Amniotic epithelial cell (primary cell): Measurements from ENCODE around the gene STARD13.

Experiments used
- DNase-seq: peaks from one replicate; pipeline ENCODE4 v3.0.0-alpha.2; 2010; ENCODE audit warnings: low read depth

The STARD13 gene

DNA sequence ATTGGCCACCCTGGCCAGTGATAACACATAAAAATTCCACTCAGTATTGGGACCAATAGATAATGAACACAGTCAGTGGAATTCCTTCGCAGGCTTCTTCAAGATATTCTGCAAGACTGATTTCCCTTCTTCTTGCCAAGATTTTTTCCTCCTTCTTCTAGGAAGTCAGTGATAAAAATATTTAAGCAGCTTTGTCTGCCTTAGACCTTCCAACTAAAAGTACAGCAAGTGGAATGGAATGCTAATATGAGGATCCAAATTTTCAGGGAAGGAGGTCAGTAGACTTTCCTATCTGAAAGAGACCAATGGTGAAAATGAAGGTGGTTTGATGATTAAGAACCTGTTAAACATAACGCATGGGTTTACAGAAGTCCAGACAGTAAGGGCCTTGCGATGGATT lies 9.6 kb downstream of the STARD13 start:
- peak; percentile 60 for DNase-seq

DNA sequence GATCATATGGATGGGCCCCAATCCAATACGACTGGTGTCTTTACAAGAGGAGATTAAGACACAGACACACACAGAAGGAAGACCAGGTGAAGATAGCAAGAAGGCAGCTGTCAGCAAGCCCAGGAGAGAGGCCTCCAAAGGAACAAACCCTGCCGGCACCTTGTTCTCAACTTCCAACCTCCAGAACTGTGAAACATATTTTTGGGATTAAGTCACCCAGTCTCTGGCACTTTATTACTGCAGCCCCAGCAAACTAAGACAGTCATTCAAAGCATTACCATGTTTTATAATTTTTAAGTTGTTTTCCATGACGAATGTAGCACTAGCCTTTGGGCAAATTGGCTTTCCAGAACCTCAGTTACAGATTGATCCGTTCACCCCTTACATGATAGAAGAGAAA lies 11.3 kb downstream of the STARD13 start:
- DNase-seq = no peak

DNA sequence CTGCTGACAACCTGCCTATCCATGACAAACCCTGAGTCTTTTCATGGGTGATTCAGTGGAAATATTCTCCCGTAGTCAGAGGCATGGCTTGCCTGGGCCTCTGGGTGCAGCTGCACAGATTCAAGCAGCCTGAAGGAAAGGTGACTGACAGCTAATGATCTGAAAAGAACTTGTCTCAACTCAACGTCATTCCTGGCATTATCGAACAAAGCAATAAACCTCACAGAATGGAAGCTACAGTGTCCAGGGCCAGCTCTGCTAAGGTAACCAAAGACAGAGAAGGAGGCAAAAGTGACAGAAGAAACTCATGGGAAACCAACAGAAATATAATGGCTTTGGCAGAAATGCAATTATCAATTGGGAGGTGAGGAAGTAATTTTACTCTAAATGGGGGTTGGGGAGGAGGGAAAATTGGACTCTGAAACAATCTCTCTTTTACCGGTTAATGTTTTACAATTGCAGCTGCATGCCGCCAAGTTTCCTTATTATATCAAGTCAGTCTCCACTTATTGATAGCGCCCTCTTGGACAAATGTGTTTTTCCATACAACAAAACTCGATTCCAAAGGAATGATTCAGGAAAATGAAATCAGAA lies 12.9 kb downstream of the STARD13 start:
- no peak for DNase-seq

DNA sequence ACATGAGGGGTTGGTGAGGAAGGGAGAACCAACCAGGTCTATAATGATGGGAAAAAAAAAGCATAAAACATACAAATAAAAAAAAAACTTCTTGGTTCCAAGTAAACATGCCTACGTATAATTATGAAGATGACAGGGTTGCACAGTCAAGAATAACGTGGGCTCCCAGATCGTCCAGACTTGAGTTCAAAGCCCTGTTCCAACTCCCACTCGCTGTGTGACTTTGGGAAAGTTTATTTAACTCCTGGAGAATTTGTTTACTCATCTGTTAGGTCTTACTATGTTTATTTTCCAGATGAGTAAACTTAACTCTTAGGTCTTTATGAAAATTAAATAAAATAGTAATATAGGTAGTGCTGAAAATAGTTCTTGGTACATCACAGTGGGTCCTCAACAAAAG lies 13.8 kb downstream of the STARD13 start:
- no peak for DNase-seq

DNA sequence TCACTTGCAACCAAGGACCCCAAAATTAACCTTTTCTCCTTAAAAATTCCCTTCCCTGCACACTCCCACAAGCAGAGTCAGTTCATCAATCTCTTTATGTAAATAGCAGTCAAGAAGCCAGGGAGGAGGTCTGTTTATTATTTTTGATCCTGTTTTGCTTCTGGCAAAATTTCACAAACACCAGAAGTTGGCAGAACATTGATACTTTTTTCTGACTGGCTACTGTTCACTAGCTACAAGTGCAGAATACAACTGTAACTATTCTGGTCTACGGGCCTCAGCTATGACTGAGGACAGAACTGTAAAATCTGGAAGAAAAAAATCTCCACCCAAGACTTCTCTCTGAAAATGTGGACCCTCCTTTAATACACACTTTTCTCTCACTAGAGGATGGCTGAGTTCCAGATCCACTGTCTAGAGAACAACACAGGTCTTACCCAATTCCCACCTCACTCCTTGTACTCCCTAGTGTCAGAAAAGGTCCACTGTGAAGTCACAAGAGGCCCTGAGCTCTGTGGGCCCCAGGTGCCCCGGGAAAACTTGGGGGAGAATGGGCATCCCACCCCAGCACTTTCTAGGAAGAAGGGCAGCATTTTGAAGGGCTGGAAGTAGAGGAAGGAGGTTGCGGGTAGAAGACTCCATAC lies 14.5 kb downstream of the STARD13 start:
- DNase-seq = no peak

DNA sequence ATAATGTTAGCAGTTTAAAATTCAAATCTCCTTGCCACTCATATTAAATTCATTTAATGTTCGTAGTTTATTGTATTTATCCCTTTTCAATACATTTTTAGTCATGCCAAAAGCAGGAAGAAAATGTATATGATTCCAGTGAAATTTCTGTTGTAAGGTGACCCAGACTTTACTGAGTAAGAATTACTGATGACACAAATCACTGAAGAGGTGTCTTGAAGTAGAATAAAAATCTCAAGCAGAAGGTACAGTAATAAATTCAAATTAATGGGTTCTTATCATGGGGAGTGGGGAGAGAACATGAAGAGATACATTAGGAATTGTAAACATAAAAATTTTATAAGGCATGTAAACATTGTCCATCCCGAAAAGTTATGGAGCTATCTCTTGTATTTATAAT lies 19.9 kb downstream of the STARD13 start:
- DNase-seq = no peak

DNA sequence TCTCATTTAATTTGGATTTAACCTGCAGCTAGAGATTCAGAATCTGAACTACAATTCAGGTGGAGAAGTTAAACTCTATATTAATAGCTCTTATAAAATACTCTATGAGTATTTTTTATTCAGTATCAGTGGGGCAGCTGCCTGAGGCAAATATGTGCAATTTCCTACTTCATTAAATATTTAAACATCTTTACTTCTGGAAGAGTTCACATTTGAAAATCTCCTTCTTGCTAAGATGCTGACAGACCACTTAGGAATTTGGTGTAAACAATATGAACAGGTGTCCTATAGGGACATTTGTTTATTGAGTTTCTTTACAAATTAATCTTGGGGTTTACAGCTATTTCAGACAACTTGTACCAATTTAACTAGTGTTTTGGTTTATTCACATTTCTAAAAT lies 20.4 kb downstream of the STARD13 start:
- no peak for DNase-seq

DNA sequence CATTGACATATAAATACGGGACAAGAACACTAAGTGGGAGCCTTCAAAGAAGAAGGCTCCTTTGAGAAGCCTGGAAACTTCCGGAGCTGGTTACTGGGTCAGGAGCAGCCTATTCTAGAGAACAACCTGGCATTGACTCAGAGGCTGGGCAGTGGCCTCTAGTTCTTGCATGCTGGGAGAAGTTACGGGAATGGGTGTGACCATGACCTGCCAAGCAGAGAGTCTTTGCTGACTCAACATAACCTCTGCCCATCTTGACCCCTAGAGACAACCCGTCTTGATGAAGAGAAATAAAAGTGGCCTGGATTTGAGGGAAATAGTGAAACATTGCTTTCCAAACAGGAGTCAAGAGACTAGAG lies 21.0 kb downstream of the STARD13 start:
- no peak for DNase-seq

DNA sequence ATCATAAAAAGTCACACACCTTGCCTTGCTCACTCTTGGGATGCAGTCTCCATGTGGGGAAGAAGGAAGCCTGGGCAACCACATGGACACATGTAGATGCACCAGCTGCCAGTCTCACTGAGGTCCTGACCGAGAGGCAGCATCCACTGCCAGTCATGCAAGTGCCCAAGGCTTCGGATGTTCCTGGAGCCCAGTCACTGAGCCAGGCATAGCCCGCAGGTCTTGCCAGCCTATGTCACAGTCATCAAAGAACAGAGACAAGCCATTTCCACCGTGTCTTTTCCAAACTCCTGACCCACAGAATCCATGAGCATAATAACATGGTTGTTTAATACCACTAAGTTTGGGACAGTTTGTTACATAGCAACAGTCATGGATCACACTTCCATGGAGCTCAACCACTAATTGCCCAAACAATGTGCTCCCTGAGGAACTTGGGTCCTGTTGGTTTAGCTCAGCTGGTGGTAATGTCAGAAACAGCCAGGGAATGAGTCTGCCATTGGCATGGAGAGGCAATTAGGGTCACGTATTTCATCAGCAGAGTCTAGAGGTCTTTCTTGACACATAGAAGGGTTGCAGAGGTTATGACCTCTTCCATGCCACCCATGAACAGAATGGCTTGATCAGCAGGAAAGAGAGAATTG lies 21.5 kb downstream of the STARD13 start:
- no peak for DNase-seq

DNA sequence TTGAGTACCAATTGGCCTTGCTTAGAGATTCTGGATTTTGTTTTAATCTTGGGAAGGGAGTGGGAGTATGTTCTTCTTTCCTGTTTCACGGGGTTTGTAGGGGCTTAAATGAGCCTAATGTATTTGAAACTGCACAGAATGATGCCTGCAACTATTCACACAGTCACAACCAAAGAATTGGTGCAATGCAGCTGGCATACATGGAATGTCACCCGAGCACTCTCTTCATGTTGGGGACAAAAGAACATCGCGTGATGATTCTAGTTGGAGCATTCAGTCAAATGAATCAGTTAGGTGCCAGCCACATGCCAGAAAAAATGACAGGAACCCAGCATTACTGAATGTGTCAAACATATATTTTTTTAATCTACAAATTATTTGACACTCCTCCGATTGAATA lies 22.1 kb downstream of the STARD13 start:
- DNase-seq = no peak

DNA sequence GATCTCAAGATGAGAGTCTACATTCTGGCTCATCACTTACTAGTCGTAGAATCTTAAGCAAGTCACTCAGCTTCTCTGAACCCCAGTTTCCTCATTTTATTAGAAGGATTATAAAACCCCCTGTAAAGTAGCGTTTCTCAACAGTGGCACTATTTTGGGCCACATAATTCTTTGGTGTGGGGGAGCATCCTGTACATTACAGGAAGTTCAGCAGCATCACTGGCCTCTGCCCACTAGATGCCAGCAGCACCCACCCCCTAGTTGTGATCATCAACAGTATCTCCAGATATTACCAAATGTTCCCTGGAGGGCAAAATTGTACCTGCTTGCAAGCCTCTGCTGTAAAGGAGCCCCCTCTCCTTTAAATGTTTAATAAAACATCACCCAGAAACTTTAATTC lies 22.6 kb downstream of the STARD13 start:
- no peak for DNase-seq

DNA sequence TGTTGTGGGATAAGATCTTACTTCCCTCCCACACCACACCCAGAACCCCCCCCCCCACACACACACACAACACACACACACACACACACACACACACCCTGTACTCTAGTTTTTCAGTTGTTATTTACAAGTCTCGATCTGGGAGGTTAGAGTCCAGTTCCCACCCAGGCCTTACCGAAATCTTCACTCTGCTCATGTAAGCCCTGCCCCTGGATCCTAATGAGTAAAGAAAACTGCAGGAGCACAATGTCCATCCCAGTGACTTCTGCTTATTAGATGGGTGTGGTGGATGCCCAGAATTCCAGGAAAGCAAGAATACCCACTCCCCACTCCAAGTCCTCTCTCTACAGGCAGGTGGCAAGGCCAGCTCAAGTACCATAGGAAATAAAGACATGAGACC lies 23.0 kb downstream of the STARD13 start:
- no peak for DNase-seq

DNA sequence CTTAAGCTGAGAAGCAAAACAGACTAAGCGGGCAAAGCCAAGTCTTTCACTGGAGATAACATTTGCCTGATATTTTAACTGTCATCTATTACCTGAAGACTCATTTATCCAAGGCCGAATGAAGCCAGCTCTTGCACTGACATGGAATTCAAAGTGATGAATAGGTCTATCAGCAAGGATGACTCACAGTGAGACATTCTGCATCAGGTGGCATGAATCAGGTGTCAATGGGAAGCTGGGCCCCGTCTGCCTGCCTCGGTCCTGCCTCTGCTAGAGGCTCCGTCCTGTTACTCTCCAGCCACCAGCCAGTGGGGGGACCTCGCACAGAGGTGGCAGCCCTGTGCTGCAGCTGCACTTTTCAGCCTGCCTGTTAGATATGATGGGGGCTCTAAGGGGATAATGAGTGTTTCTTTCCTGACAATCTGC lies 23.5 kb downstream of the STARD13 start:
- peak; percentile 80 for DNase-seq

DNA sequence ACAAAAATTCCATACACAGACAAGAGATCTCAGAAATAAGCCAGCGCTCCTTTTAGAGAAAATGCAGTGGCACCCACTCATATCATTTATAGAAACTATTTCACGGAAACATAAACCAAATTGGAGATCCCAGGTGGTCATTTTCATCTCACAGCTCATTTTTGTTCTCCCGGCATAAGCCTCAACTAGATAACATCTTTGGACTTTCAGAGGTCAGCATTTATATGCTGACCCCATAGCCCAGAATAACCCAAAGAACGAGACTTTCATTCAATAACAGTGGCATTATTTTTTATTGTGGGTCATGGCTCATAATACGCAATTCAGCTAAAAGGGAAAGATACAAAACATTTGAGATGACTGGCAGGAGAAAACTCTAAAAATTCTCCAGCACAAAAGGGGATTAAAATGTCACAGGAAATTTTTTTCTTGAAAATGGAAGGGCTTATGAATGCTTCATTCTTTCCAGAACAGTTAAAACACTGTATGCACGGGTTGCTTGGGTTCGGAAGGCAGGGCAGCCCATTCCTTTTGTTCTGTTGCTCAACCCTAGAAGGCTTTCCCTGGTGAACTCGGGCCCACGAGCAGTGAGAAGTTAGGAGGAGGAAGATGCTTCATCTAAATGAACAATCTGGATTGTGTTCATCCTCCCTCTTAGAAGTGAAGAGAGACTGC lies 24.0 kb downstream of the STARD13 start:
- DNase-seq = peak; percentile 77

DNA sequence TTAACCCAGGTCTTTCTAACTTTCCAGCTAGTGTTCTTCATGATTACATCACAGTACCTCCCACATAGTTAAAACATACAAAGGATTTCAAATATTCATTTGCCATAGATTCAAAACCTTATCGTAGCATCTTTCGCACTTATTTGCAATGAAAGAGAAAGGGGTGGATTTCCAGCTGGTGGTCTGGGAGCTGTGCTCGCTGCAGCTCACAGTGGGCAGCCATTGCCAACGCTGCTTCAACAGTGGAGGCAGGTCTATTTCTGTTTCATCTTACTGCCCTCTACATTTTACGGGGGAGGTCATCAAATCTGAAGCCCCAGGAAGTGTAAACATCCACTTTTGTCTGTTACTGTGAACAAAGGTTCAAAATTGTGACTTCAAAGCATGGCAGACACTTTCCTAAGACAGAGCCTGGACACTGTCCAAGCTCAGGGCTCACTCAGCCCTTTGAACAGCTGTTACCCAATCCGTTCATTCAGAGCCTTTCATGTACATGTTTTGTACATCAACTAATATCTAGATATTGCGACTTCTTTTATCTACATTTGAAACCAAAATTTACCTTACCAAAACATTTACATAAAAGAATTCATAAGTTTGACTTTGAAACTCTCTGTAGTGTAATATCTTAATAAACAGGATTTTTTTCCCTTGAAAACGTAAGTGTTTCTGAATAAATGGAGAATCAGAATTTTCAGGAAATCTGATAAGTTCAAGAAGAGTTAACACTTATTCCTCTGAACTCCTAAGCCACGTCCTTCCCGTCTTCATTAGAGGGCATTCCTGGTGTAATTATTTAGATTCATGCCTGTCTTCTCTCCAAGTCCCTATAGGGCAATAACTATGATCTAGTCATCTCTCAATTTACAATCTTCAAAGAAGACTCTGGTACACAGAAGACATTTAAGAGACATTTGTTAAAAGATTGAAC lies 25.1 kb downstream of the STARD13 start:
- peak; percentile 68 for DNase-seq

DNA sequence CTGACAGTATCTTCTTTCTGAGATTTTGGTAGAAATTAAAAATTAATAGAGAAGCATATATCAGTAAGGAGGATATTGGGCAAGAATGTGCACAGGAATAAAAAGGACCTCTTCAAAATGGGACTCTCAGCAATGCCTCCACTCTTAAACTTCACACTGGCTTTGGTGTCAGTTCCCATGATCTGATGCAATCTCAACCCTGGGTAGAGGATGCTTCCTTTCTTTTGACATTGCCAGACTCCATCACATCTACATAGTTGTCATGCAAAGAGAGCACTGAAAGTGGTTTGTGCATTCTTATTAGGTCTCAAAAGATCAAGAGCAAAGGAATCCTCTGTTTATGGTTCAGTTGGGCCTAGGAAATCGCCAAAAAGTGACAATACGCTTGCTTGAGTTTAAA lies 26.3 kb downstream of the STARD13 start:
- DNase-seq = no peak

DNA sequence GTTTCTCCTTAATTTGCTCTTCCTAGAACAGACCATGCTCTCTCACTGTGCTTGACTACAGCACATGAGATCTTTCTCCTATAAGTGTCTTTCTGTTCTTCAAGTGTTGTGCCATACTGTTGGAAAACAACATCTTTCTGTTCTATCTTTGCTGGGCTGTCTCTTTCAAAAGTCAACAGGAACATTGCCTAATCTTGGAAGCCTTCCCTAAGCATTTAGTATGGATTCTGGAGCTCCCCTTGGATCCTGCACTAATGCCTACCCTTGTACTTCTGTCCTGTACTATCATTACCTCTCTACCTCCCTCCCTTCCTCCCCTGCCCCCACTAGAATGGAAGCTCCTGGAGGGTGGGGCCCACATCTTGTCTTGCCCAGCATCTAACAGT lies 26.8 kb downstream of the STARD13 start:
- DNase-seq = peak; percentile 87

DNA sequence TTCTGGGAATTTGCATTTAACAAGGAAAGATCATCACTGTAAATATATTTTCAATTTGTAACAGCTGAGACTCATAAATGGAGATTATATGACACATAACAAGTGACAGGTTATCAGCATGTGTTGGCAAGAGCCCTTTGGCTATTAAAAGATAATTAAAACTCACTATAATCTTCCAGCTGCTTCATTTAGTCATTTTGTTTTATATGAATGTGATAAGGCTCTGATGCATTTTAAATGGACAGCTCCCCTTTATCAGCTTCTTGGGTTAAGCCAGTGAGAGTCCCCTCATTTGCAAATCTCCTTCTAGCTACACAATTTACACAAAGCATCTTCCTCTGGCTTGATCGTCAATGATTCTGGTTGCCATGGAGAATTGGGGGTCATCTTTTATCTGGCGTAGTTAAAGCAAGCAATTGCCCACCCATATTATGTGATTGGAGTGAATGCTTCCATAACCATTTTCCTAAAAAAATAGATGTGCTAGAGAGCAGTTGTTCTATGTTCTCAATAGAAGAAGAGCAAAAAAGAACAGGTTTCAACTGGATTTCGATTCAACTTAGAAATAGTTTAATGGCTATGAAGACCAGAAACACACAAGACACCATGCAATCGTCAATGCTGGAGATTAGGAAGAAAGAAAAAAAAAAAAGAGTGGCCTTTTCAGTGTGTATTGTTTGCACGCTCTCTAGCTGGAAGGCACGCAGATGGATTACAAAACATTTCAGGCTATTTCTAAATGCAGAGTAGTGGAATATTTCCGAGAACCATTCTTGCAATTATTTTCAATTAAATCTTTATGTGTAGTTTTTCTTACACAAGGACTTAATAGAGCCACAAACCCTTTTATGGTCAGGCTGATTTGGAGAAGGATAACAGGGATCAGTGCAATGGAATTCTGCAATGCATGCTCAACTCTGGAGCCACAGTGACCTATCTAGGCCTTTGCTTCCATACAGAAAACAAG lies 27.4 kb downstream of the STARD13 start:
- DNase-seq = no peak

DNA sequence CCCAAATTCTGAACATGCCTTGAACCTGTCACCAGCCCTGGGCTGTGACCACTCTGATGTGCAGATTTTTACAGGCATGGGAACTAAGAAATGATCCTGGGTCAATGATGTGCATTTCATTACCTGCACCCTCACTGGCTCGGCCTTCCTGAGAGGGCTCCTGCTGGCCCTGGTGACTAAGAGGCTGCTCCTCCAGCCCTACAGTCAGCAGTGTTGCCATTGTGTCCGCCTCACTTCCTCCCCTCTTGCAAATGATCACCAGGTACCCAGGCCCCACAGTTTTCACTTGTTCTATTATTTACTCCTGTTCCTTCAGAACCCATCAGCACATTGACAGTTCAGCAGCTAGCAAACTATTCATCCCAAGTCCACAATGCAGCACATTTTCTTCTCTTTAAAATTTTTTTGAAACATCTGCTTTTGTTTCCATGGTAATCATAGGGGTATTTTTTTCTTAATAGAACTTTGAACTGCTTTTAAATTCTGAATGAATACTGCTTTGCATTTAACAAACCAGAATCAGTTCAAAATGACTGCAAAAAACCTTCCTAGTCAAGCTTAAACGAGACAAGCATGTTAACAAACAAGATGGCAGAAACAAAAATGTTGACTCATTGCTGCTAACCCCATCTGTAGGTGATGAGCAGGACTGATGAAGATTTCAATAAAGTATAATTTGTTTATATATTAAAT lies 29.3 kb downstream of the STARD13 start:
- DNase-seq = no peak

DNA sequence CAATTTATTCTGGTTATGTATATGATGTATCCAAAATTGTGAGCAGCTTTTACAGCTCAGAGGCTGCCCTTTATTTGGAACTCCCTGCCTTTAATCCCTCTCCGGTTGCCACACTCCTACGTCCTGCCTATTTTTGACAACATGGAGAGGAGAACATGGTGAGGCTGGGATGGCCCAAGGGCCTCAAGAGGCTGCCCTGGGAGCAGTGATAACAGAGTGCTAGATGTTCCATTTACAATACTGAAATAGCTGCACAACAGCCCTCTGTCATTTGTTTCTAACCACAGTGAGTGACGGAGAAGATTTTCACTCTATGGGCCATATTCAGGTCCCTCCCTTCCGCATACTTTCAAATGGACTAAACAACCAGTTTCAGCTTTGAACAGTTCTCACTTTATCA lies 33.4 kb downstream of the STARD13 start:
- DNase-seq = no peak
